Kidney (tissue), 14 donors: ENCODE results near the gene RIMBP2. TPM values are rescaled to one million over a fixed set of nuclear protein-coding genes. Genes with fewer than 3 reads are reported as not detected.

Source experiments
- DNase-seq, 5 donors: peaks; one replicate each; pipeline ENCODE4 v3.0.0-alpha.2; 2013 to 2020
- FAIRE-seq: peaks from 2 replicates; lab custom pipeline; 2012; peaks lifted over from hg19 to GRCh38; lab: Jason Lieb, UNC
- H3K27ac ChIP-seq, 2 donors: one replicate each; pipeline ENCODE4 v1.7.0; 2013; ENCODE audit warnings: low read depth in 2 of 2, low read length in 2 of 2, inconsistent platforms in 1 of 2
- H3K27me3 ChIP-seq: one replicate; pipeline ENCODE4 v1.7.1; 2013; ENCODE audit warnings: low read length, inconsistent platforms; ENCODE audit not compliant: control insufficient read depth, insufficient read depth
- H3K36me3 ChIP-seq, 3 donors: one replicate each; pipeline versions ENCODE4 v1.7.0 to v1.7.1; 2013; ENCODE audit warnings: low read length in 3 of 3, control low read depth in 1 of 3, inconsistent platforms in 1 of 3; ENCODE audit not compliant: insufficient read depth in 3 of 3, control insufficient read depth in 2 of 3
- H3K4me1 ChIP-seq, 3 donors: one replicate each; pipeline versions ENCODE4 v1.7.0 to v1.7.1; 2013; ENCODE audit warnings: low read length in 3 of 3, inconsistent platforms in 1 of 3, low read depth in 1 of 3; ENCODE audit not compliant: control insufficient read depth in 2 of 3, insufficient read depth in 2 of 3
- H3K4me3 ChIP-seq, 3 donors: one replicate each; pipeline versions ENCODE4 v1.7.0 to v1.8.1; 2013; ENCODE audit warnings: low read length in 3 of 3, control low read depth in 1 of 3, inconsistent platforms in 1 of 3
- H3K9ac ChIP-seq, 3 donors: one replicate each; pipeline versions ENCODE4 v1.7.0 to v1.7.1; 2013; ENCODE audit warnings: low read length in 3 of 3, control low read depth in 1 of 3, inconsistent platforms in 1 of 3
- H3K9me3 ChIP-seq, 3 donors: one replicate each; pipeline versions ENCODE4 v1.7.0 to v1.7.1; 2013; ENCODE audit warnings: low read length in 3 of 3, control low read depth in 1 of 3, inconsistent platforms in 1 of 3; ENCODE audit not compliant: control insufficient read depth in 2 of 3, insufficient read depth in 1 of 3
- intact Hi-C: fragments of 100-400 bp; cut with DNase I; formaldehyde crosslinking; loops from one replicate; pipeline ENCODE4 v1.11.1; 2022
- polyA plus RNA-seq: library from polyadenylated mRNA; stranded (reverse); fragments of 350-450 nt; fragmentation: Illumina TruSeq; extraction: RNeasy Lipid Tissue Mini Kit (QIAGEN cat#74804); gene quantifications from one replicate; pipeline ENCODE4 v1.2.3, GENCODE V29; 2014; ENCODE audit warnings: low read depth, low replicate concordance; ENCODE audit not compliant: insufficient read depth
- total RNA-seq: library from RNA; stranded (reverse); fragmentation: NEBNext Ultra II Directional; extraction: Animal tissue kit (Norgen Biotek cat#: 25700); gene quantifications from one replicate; pipeline ENCODE4 v1.2.1, GENCODE V29; 2021
- TF ChIP-seq, protein P1 (sequence below): IDR thresholded peaks from 3 replicates; pipeline ENCODE4 v1.5.1; 2012; ENCODE audit warnings: mild to moderate bottlenecking, moderate library complexity, borderline replicate concordance; ENCODE audit not compliant: insufficient read depth; ENCODE audit errors: extremely low read depth
- donor health status: control.
- donor health status: control.
- donor health status: control.
- donor health status: control.
- donor health status: control.
- donor health status: DM: yes; HTN: yes; CAD: no.
- donor health status: Normal renal cell carcinoma (clear cell type).

RIMBP2 gene
- total and polyA plus RNA-seq, 2 donors from 2014 or later: 2.8 to 51.7 TPM

DNA sequence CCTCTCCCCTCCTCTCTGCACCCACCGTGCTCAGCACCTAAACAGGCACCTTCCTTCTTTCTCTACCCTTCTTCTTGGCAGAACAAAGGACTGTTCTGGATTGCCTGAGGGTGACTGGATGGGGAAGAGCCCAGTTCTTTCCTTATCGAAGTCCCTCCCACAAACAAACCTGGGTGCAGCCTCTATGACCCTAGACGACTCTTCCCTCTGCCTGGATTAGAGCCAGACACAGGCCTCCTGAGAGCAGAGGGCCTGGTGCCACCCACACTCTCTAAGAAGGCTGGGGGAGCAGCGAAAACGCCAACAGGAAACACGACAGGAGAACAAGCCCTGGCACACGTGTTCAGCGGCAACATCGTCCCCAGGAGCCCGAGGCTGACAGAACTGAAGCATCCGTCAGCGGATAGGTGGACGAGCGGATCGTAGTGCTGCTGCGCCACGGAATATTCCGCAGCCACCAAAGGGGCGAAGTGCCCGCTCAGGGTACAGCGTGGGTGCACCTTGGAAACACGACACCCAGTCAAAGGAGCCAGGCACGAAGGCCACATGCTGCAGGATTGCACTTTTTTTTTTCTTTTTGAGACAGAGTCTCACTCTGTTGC is 38.0 kb downstream of the RIMBP2 start:
- TF ChIP-seq, protein P1, sequence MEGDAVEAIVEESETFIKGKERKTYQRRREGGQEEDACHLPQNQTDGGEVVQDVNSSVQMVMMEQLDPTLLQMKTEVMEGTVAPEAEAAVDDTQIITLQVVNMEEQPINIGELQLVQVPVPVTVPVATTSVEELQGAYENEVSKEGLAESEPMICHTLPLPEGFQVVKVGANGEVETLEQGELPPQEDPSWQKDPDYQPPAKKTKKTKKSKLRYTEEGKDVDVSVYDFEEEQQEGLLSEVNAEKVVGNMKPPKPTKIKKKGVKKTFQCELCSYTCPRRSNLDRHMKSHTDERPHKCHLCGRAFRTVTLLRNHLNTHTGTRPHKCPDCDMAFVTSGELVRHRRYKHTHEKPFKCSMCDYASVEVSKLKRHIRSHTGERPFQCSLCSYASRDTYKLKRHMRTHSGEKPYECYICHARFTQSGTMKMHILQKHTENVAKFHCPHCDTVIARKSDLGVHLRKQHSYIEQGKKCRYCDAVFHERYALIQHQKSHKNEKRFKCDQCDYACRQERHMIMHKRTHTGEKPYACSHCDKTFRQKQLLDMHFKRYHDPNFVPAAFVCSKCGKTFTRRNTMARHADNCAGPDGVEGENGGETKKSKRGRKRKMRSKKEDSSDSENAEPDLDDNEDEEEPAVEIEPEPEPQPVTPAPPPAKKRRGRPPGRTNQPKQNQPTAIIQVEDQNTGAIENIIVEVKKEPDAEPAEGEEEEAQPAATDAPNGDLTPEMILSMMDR: no peak
- no peak overlapping the region for H3K9ac ChIP-seq
- DNase-seq: no peak
- no peak overlapping the region for H3K4me3 ChIP-seq
- no peaks in the 10 kb centered on the region for H3K27me3 ChIP-seq
- H3K9me3 ChIP-seq: peaks cover 0 to 2% (median 0%) of the 10 kb centered on the region in 3 donors
- H3K27ac ChIP-seq: no peak overlapping the region
- intact Hi-C loops: no loop called here
- no peak for FAIRE-seq
- H3K4me1 ChIP-seq: no peaks in the 10 kb centered on the region
- no peaks in the 10 kb centered on the region for H3K36me3 ChIP-seq

GRCh38 chr12:130675791-130676190 is 40.3 kb downstream of the RIMBP2 start:
- no peak for DNase-seq
- intact Hi-C loops: no loop called here
- TF ChIP-seq, protein P1: no peak

GRCh38 chr12:130675121-130675520 is 41.0 kb downstream of the RIMBP2 start:
- Histone ChIP-seq H3K27me3 (no peaks in the 10 kb centered on the region), H3K27ac (no peak overlapping the region), H3K36me3 (no peaks in the 10 kb centered on the region), H3K4me1 (no peaks in the 10 kb centered on the region), H3K9me3 (peaks cover 0 to 7% (median 0%) of the 10 kb centered on the region in 3 donors), H3K9ac (no peak overlapping the region), H3K4me3 (no peak overlapping the region)
- TF ChIP-seq, protein P1: no peak
- DNase-seq (no peak), FAIRE-seq (no peak)
- intact Hi-C loops: no loop called here

More at GRCh38 chr12:130675791-130676190, 40.3 kb downstream of the RIMBP2 start:
- Histone ChIP-seq H3K27ac (no peak overlapping the region), H3K9ac (no peak overlapping the region), H3K9me3 (peaks cover 0 to 7% (median 0%) of the 10 kb centered on the region in 3 donors), H3K4me1 (no peaks in the 10 kb centered on the region), H3K36me3 (no peaks in the 10 kb centered on the region), H3K27me3 (no peaks in the 10 kb centered on the region), H3K4me3 (no peak overlapping the region)
- FAIRE-seq: no peak
